RWPE2 (cell line): ENCODE measurements around the gene PRKCE.
A peak's percentile ranks its signal among the peaks of the same experiment; 100 is the strongest.

Experiments
- ATAC-seq: fragments of 200-7000 bp; cut with Tn5 transposase; 3 replicates; pipeline ENCODE4 v1.9.1; 2021; ENCODE audit warnings: low read depth
- DNase-seq: peaks from one replicate; pipeline ENCODE4 v3.0.0-alpha.2; 2020; ENCODE audit warnings: low spot score
- H3K27ac ChIP-seq: fragments of 450-650 bp; 2 replicates; pipeline ENCODE4 v1.5.1; 2017; ENCODE audit warnings: mild to moderate bottlenecking; ENCODE audit not compliant: poor library complexity, severe bottlenecking
- H3K27me3 ChIP-seq: fragments of 250-450 bp; sonication (Bioruptor Pico); 2 replicates; pipeline ENCODE4 v1.5.1; 2021; ENCODE audit warnings: mild to moderate bottlenecking, moderate library complexity; ENCODE audit not compliant: insufficient read depth, poor library complexity, severe bottlenecking
- H3K36me3 ChIP-seq: fragments of 250-450 bp; sonication (Bioruptor Pico); 2 replicates; pipeline ENCODE4 v1.5.1; 2020; ENCODE audit warnings: low read depth, mild to moderate bottlenecking, moderate library complexity
- H3K4me1 ChIP-seq: fragments of 250-450 bp; sonication (Bioruptor Pico); 2 replicates; pipeline ENCODE4 v1.5.1; 2021; ENCODE audit warnings: mild to moderate bottlenecking, moderate library complexity; ENCODE audit not compliant: insufficient read depth, poor library complexity, severe bottlenecking
- H3K4me3 ChIP-seq: fragments of 250-450 bp; sonication (Bioruptor Pico); 2 replicates; pipeline ENCODE4 v1.5.1; 2021; ENCODE audit warnings: mild to moderate bottlenecking, moderate library complexity; ENCODE audit not compliant: severe bottlenecking
- H3K9me3 ChIP-seq: fragments of 250-450 bp; sonication (Bioruptor Pico); 2 replicates; pipeline ENCODE4 v1.5.1; 2021; ENCODE audit warnings: mild to moderate bottlenecking, moderate library complexity; ENCODE audit not compliant: severe bottlenecking
- TF ChIP-seq, protein P1 (sequence below): fragments of 450-650 bp; IDR thresholded peaks from one replicate; pipeline ENCODE4 v1.5.1; 2017; ENCODE audit warnings: mild to moderate bottlenecking, moderate library complexity; ENCODE audit not compliant: poor library complexity, severe bottlenecking

Gene PRKCE

DNA sequence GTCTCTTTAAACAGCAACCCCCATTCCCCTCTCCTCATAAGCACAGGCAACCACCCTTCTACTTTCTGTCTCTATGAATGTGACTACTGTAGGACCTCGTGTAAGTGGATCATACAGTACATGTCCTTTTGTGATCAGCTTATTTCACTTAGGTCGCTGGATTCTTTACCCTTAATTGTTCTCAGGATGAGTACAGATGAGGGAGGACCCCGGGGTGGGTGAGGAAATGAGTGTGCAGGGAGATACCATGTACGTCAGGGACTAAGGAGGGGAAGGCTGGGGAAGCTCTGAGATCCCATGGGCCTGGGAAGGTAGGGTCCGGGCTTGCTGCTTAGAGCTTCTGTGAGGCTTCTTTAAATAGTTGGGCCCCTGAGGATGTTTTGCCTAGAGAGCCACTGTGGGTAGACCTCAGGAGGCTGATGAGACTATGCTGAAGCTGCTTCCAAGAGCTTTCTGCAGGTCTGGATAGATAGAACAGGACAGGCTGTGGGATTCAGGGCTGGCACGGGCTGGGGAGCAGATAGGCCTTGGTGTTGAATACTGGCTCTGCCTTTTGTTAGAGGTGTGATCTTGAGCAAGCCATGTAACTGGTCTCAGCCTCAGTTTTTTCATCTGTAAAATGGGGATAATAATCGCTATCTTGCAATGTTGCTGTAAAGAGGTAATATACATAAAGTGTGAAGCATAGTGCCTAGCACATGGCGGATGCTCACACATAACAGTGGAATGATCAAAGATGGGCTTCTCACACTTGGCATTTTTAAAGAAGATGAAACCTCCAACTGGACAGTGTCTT, 155.3 kb downstream of the PRKCE start:
- Histone ChIP-seq H3K4me1 (peaks cover 1% of the 10 kb centered on the region), H3K4me3 (no peak overlapping the region), H3K27me3 (no peaks in the 10 kb centered on the region), H3K9me3 (no peaks in the 10 kb centered on the region), H3K27ac (no peak overlapping the region), H3K36me3 (no peaks in the 10 kb centered on the region)
- DNase-seq (no peak), ATAC-seq (no peak)
- TF ChIP-seq, protein P1, sequence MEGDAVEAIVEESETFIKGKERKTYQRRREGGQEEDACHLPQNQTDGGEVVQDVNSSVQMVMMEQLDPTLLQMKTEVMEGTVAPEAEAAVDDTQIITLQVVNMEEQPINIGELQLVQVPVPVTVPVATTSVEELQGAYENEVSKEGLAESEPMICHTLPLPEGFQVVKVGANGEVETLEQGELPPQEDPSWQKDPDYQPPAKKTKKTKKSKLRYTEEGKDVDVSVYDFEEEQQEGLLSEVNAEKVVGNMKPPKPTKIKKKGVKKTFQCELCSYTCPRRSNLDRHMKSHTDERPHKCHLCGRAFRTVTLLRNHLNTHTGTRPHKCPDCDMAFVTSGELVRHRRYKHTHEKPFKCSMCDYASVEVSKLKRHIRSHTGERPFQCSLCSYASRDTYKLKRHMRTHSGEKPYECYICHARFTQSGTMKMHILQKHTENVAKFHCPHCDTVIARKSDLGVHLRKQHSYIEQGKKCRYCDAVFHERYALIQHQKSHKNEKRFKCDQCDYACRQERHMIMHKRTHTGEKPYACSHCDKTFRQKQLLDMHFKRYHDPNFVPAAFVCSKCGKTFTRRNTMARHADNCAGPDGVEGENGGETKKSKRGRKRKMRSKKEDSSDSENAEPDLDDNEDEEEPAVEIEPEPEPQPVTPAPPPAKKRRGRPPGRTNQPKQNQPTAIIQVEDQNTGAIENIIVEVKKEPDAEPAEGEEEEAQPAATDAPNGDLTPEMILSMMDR = no peak

DNA sequence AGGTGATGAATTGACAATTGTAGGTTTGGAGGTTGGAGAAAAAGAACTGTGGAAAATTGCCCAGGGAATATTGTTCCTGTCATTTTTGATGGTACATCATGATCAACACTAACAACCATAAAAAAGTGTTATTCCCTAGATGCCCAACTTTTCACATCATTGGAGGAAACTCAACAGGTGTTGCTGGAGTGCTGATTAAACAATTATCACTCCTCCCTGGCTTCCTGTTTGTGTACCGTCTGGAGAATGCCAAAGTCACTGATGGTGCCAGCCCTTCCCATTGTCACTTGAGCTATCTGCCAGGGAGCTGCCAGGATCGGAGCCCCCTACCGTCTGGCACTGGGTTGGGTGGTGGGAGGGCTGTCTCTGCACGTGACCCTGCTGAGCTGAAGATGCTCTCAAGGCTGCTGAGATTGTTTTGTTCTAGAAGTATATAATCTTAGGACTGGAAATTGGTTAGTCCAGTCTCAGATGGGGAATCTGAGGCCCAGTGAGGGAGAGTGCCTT, 156.9 kb downstream of the PRKCE start:
- Histone ChIP-seq H3K4me1 (peaks cover 12% of the 10 kb centered on the region), H3K36me3 (no peaks in the 10 kb centered on the region), H3K27ac (no peak overlapping the region), H3K27me3 (no peaks in the 10 kb centered on the region), H3K9me3 (no peaks in the 10 kb centered on the region), H3K4me3 (no peak overlapping the region)
- TF ChIP-seq, protein P1 = no peak
- no peak for ATAC-seq
- DNase-seq = no peak

- Histone ChIP-seq H3K4me1 (peaks cover 13% of the 10 kb centered on the region), H3K9me3 (no peaks in the 10 kb centered on the region), H3K4me3 (no peak overlapping the region), H3K27ac (no peak overlapping the region), H3K36me3 (no peaks in the 10 kb centered on the region), H3K27me3 (no peaks in the 10 kb centered on the region)
- ATAC-seq (no peak), DNase-seq (no peak)
- TF ChIP-seq, protein P1 = no peak
Measured at GRCh38 chr2:45809205-45809604, 157.7 kb downstream of the PRKCE start.

DNA sequence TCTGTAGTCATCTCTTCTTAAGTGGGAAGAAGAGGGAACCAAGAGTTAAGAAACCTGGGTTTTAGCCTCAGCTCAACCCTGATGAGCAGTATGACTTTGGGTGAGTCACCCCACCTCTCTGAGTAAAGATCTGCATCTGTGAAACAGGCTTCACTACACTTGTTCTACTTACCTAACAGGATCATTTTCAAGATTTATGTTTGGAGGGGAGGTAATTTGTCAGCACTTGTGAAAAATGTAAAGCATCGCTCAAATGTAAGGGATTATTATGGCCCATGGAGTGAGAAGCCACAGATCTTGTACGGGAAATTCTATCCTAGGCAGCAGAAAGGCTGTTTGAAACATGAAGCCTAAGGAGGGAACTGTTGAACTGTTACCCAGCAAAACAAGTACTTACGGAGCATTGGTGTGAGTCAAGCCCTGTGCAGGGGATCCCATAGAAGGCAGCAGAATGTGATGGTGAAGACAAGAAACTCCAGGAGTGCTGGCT, 160.6 kb downstream of the PRKCE start:
- TF ChIP-seq, protein P1 = no peak
- Histone ChIP-seq H3K27me3 (no peaks in the 10 kb centered on the region), H3K36me3 (no peaks in the 10 kb centered on the region), H3K9me3 (no peaks in the 10 kb centered on the region), H3K4me1 (peaks cover 20% of the 10 kb centered on the region), H3K4me3 (no peak overlapping the region), H3K27ac (peak overlapping the region; percentile 11)
- ATAC-seq (peak; percentile 85), DNase-seq (no peak)
